Dedifferentiated amniotic fluid mesenchymal stem cell (primary cell): ENCODE measurements around the gene B4GALNT4.
"Not testable (repeated sequence)": the region's sequence is repeated elsewhere in the genome, so short reads cannot be mapped to it uniquely, and the experiment has no call there.

ENCODE experiments used
- DNase-seq: peaks from one replicate; pipeline ENCODE4 v3.0.0-alpha.2; 2016; ENCODE audit errors: extremely low spot score

The B4GALNT4 gene, protein sequence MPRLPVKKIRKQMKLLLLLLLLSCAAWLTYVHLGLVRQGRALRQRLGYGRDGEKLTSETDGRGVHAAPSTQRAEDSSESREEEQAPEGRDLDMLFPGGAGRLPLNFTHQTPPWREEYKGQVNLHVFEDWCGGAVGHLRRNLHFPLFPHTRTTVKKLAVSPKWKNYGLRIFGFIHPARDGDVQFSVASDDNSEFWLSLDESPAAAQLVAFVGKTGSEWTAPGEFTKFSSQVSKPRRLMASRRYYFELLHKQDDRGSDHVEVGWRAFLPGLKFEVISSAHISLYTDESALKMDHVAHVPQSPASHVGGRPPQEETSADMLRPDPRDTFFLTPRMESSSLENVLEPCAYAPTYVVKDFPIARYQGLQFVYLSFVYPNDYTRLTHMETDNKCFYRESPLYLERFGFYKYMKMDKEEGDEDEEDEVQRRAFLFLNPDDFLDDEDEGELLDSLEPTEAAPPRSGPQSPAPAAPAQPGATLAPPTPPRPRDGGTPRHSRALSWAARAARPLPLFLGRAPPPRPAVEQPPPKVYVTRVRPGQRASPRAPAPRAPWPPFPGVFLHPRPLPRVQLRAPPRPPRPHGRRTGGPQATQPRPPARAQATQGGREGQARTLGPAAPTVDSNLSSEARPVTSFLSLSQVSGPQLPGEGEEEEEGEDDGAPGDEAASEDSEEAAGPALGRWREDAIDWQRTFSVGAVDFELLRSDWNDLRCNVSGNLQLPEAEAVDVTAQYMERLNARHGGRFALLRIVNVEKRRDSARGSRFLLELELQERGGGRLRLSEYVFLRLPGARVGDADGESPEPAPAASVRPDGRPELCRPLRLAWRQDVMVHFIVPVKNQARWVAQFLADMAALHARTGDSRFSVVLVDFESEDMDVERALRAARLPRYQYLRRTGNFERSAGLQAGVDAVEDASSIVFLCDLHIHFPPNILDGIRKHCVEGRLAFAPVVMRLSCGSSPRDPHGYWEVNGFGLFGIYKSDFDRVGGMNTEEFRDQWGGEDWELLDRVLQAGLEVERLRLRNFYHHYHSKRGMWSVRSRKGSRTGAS

DNA sequence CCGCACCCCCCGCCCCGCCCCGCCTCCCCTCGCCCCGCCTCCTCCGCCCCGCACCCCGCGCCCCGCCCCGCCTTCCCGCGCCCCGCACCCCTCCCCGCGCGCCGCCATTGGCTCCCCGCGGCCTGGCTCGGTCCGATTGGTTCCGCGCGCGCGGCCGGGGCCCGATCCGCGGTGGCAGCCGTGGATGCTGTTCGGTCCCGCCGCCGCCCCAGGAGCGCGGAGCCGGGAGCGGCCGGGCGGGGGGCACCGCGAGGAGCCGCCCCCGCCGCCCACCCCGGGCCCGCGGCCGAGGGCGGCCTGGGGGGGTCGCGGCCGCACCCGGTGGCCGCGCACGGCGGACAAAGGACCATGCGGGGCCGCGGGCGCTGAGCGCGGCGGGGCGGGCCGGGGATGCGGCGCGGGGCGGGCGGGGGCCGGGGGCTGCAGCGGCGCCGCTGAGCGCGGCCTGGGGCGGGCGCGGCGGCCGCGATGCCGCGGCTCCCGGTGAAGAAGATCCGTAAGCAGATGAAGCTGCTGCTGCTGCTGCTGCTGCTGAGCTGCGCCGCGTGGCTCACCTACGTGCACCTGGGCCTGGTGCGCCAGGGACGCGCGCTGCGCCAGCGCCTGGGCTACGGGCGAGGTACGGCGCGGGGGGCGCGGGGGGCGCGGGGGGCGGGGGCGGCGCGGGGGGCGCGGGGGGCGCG, at the start of gene B4GALNT4:
TSS of gene B4GALNT4 (plus strand) at position 164 of the 683 bp plus-strand sequence. CDS start at position 469, 305 bp downstream.
- DNase-seq: peak; percentile 19

- DNase-seq: not testable (repeated sequence)
These were observed 49.4 kb upstream of the B4GALNT4 start for GRCh38 chr11:319888-320273.

GRCh38 chr11:324156-324555, 45.1 kb upstream of the B4GALNT4 start:
- DNase-seq: no peak

DNA sequence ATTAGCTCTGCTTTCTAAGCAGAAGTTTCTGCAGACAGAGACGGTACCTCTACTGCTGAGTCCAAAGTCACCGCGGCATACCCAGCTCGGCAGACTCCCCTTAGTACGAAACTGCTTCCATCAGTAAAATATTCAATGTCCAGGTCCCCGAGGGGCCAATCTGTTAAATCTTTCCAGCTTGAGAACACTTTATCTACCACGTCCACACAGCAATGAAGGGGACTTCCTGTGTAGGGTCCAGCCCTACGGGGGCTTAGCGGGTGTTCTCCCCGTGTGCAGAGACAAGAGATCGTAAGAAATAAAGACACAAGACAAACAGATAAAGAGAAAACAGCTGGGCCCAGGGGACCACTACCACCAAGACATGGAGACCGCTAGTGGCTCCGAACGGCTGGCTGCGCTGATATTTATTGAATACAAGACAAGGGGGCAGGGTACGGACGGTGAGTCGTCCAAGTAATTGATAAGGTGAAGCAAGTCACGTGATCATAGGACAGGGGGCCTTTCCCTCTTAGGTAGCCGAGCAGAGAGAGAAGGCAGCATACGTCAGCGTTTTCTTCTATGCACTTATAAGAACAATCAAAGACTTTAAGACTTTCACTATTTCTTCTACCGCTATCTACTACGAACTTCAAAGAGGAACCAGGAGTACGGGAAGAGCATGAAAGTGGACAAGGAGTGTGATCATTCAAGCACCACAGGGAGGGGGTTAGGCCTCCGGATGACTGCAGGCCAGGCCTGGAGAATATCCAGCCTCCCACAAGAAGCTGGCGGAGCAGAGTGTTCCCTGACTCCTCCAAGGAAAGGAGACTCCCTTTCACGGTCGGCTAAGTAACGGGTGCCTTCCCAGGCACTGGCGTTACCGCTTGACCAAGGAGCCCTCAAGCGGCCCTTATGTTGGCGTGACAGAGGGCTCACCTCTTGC, 44.4 kb upstream of the B4GALNT4 start:
- not testable (repeated sequence) for DNase-seq

GRCh38 chr11:325796-326591, 43.3 kb upstream of the B4GALNT4 start:
- no peak for DNase-seq

DNA sequence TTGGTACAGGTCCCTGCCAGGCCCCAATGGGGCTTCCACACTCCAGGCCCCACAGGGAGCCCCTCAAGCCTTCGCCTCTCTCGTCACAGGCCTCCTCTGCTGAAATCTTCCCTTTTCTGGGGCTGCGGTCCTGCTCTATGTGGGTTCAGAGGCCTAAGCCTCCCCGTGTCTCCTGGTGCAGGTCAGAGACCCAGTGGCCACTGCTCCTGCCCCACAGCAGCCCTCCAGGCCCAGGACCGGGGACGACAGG, 42.8 kb upstream of the B4GALNT4 start:
- DNase-seq: no peak

DNA sequence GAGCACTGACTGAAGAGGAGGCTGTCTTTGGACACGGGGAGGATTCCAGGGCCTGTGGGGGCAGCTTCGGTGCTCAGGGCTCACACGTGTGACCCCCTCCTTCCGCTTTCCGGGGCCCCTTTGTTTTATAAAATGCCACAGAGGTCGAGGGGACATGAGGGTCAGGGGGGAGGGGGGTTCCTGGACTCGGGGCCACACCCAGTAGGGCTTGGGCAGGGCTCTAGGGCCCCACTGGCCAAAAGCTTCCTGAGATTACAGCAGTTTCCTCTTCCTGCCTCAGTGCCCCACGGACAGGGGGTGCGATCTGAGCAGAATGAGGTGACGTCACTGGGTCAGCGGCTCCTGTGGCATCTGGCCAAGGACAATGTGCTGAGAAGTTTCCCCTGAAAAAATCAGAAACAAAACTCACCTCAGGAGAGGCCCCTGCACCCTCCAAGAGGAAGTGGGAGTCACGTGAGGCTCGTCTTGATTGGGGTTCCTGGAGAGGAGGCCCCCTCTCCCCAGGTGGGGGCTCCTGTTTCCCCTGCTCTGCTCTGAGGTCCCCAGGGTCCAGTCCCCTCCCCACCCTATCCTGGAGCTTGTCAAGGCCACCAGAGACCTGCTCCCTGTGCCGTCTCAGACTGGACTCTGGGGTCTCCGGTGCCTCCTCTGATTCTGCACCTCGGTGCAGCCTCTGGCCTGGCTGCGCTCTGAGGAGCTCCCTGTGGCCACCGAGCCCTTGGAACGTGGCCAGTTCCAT, 42.3 kb upstream of the B4GALNT4 start:
- DNase-seq: no peak

DNA sequence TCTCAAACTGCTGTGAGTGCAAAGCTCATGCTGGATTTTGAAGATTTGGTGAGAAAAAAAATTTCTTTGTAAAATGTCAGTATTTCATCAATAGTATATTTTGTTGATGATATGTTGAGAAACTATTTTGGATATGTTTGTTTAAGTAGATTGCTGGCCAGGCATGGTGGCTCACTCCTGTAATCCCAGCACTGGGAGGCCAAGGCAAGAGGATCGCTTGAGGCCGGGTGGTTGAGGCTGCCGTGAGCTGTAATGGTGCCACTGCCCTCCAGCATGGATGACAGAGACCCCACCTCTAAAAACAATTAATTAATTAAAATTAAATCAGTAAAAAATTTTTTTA, 41.7 kb upstream of the B4GALNT4 start:
- no peak for DNase-seq

GRCh38 chr11:328012-328411, 41.3 kb upstream of the B4GALNT4 start:
- DNase-seq: no peak

GRCh38 chr11:328516-329100, 40.7 kb upstream of the B4GALNT4 start:
- DNase-seq: not testable (repeated sequence)

GRCh38 chr11:329886-330253, 39.4 kb upstream of the B4GALNT4 start:
- DNase-seq: no peak

- DNase-seq: no peak
These were observed 39.0 kb upstream of the B4GALNT4 start for GRCh38 chr11:330307-330693.

DNA sequence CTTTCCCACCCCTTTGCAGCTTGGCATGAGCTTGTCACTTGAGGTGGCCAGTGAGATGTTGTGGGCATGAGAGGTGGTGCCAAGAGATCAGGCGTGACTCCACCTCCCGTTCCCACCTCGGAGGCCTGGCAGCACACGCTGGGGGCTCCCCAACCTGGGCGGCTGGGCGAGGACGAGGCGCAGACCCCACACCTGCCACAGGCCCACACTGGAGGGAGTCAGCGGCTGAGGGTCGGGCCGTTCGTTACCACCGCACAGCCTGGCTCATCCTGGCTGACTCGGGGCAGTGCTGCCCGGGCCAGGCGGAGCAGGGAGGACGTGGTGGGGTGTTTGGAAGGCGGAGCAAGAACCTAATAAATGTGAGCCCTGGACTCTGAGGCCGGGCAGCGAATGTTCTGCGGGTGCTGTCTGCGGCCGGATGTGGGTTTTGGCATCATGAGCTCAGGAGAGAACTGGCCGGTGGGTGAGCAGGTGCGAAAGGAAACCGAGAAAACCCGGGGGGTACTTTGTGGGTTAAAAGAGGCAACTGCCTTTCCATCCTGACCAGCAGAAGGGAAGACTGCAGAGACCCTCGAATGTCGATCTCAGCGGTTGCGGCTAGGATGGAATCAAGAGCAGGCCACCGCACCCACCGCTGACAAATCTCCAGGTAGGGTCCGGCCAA, 38.5 kb upstream of the B4GALNT4 start:
- no peak for DNase-seq

GRCh38 chr11:331358-332060, 37.8 kb upstream of the B4GALNT4 start:
- no peak for DNase-seq

GRCh38 chr11:332651-333480, 36.4 kb upstream of the B4GALNT4 start:
- DNase-seq: no peak

DNA sequence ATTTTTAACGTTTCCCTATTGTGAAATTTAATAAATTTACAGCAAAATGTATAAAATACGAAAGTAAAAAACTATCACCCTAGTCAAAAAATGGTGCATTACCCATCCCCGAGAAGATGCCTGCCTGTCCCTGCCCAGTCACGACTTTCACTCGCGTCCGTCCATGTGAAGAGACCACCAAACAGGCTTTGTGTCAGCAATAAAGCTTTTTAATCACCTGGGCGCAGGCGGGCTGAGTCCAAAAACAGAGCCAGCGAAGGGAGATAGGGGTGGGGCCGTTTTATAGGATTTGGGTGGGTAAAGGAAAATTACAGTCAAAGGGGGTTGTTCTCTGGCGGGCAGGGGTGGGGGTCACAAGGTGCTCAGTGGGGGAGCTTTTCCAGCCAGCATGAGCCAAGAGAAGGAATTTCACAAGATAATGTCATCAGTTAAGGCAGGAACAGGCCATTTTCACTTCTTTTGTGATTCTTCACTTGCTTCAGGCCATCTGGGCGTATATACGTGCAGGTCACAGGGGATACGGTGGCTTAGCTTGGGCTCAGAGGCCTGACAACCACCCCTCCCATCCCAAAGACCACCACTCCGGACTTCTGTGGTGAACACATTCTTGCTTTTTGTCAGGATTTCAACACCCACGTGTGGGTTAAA, 35.6 kb upstream of the B4GALNT4 start:
- DNase-seq: not testable (repeated sequence)
